ENCODE data around the gene AIDA.
"Not testable (repeated sequence)": the region's sequence is repeated elsewhere in the genome, so short reads cannot be mapped to it uniquely, and the experiment has no call there.

Gene AIDA

GRCh38 chr1:222749927-222750326, 37.6 kb upstream of the AIDA start:
- no peak for TF ChIP-seq CTCF (conservative IDR thresholded peaks at IDR 0.05)
- no peak overlapping the region for H3K27ac ChIP-seq

- H3K27ac ChIP-seq = not testable (repeated sequence)
Observed at GRCh38 chr1:222741630-222742457, 29.6 kb upstream of the AIDA start.

- no peak for TF ChIP-seq CTCF (conservative IDR thresholded peaks at IDR 0.05)
- H3K27ac ChIP-seq = no peak overlapping the region
Observed at GRCh38 chr1:222739929-222740328, 27.6 kb upstream of the AIDA start.

- no peak overlapping the region for H3K27ac ChIP-seq
- TF ChIP-seq CTCF (conservative IDR thresholded peaks at IDR 0.05) = no peak
Observed at GRCh38 chr1:222739465-222739864, 27.2 kb upstream of the AIDA start.

- TF ChIP-seq CTCF (conservative IDR thresholded peaks at IDR 0.05) = no peak
- no peak within 1 kb of the TSS for H3K27ac ChIP-seq
Observed at GRCh38 chr1:222736972-222737371, 24.7 kb upstream of the AIDA start, which contains the start of gene FAM177B. Gene FAM177B (plus strand): TSS chr1:222737202. CDS start chr1:222746546, 9,344 bp downstream.

- H3K27ac ChIP-seq = no peak overlapping the region
- TF ChIP-seq CTCF (conservative IDR thresholded peaks at IDR 0.05) = no peak
Observed at GRCh38 chr1:222736470-222736869, 24.2 kb upstream of the AIDA start.

GRCh38 chr1:222734740-222735139, 22.4 kb upstream of the AIDA start:
- no peak overlapping the region for H3K27ac ChIP-seq
- TF ChIP-seq CTCF (conservative IDR thresholded peaks at IDR 0.05) = no peak
